HCT116 (cell line): ENCODE results near the gene CD164. TPM values are rescaled to one million over a fixed set of nuclear protein-coding genes. Genes with fewer than 3 reads are reported as not detected.

ENCODE experiments used
- ATAC-seq: fragments of 200-7000 bp; cut with Tn5 transposase; 2 replicates; pipeline ENCODE4 v1.9.1; 2020; ENCODE audit warnings: mild to moderate bottlenecking, moderate library complexity
- BruUV-seq: library from RNA; stranded (reverse); fragments of 400-500 nt; replicated peaks from 2 replicates; lab custom pipeline; 2021; lab: Mats Ljungman, UMichigan
- CTCF ChIA-PET: fragments of 300-600 bp; sonication (Branson Sonifier 250); formaldehyde crosslinking; loops from one replicate; lab custom pipeline; 2021; ENCODE audit warnings: antibody characterized with exemption; lab: Charles Lee
- POLR2A ChIA-PET: fragments of 300-600, 350-600 bp; sonication (Branson Sonifier 250); formaldehyde crosslinking; loops from one replicate; lab custom pipeline; 2021; ENCODE audit warnings: antibody characterized with exemption; lab: Charles Lee
- RAD21 ChIA-PET, 2 experiments: fragments of 300-600 bp; sonication (Branson Sonifier 250); formaldehyde crosslinking; loops; one replicate each; lab custom pipeline; 2023; ENCODE audit warnings: low total read pairs in 2 of 2; ENCODE audit not compliant: uncharacterized antibody in 2 of 2, unreplicated experiment in 2 of 2, low non-redundant PET in 1 of 2; lab: Charles Lee
- DNase-seq: peaks from one replicate; pipeline ENCODE4 v3.0.0-alpha.2; 2010; ENCODE audit warnings: low read depth, low spot score
- H2AFZ ChIP-seq: fragments of 200-600 bp; shearing (Covaris generic), sonication (generic); 2 replicates; pipeline ENCODE4 v1.6.1; 2017; ENCODE audit warnings: low read depth, mixed run types, mixed read lengths, antibody characterized with exemption, low read length; ENCODE audit not compliant: poor library complexity, severe bottlenecking
- H3K27ac ChIP-seq: 2 replicates; pipeline ENCODE4 v1.5.1; 2012; ENCODE audit warnings: low read depth, low read length
- H3K27me3 ChIP-seq: fragments of 200-600 bp; sonication (generic); 2 replicates; pipeline ENCODE4 v1.6.1; 2016; ENCODE audit warnings: mixed run types, low read length, mixed read lengths; ENCODE audit not compliant: insufficient read depth
- H3K36me3 ChIP-seq, 2 experiments: fragments of 200-500 bp in 1 of 2; fragments of 200-600 bp in 1 of 2; sonication (Bioruptor generic) in 1 of 2; sonication (generic) in 1 of 2; 2 replicates each; pipeline versions ENCODE4 v1.5.1 to v1.6.1; 2014 to 2016; ENCODE audit warnings: low read length in 2 of 2, inconsistent platforms in 1 of 2, mixed read lengths in 1 of 2, mixed run types in 1 of 2; ENCODE audit not compliant: insufficient read depth in 2 of 2, control insufficient read depth in 1 of 2
- H3K4me1 ChIP-seq, 2 experiments: fragments of 200-600 bp in 1 of 2; sonication (generic) in 1 of 2; 2 replicates each; pipeline versions ENCODE4 v1.5.1 to v1.6.1; 2012 to 2017; ENCODE audit warnings: low read length in 2 of 2, inconsistent platforms in 1 of 2, mild to moderate bottlenecking in 1 of 2, mixed read lengths in 1 of 2, mixed run types in 1 of 2, moderate library complexity in 1 of 2; ENCODE audit not compliant: insufficient read depth in 2 of 2, control insufficient read depth in 1 of 2
- H3K4me2 ChIP-seq: fragments of 200-600 bp; sonication (generic); 2 replicates; pipeline ENCODE4 v1.6.1; 2017; ENCODE audit warnings: mixed run types, low read length, mixed read lengths
- H3K4me3 ChIP-seq, 2 experiments: fragments of 200-600 bp in 1 of 2; sonication (generic) in 1 of 2; replicated peaks in 1 of 2; 2 replicates each; pipeline ENCODE4 v1.5.1; 2011 to 2016; ENCODE audit warnings: low read length in 2 of 2, control low read depth in 1 of 2, low read depth in 1 of 2, mild to moderate bottlenecking in 1 of 2, mixed read lengths in 1 of 2, mixed run types in 1 of 2
- H3K79me2 ChIP-seq: fragments of 200-600 bp; sonication (generic); 2 replicates; pipeline ENCODE4 v1.6.1; 2017; ENCODE audit warnings: mild to moderate bottlenecking, mixed run types, low read length, moderate library complexity, mixed read lengths; ENCODE audit not compliant: insufficient read depth
- H3K9ac ChIP-seq: fragments of 200-600 bp; sonication (generic); 2 replicates; pipeline ENCODE4 v1.6.1; 2016; ENCODE audit warnings: low read length, mixed read lengths
- H3K9me2 ChIP-seq: fragments of 200-600 bp; sonication (generic), shearing (Covaris generic); 2 replicates; pipeline ENCODE4 v1.6.1; 2017; ENCODE audit warnings: mixed run types, mild to moderate bottlenecking, moderate library complexity; ENCODE audit not compliant: insufficient read depth
- H3K9me3 ChIP-seq, 2 experiments: fragments of 200-500 bp in 1 of 2; fragments of 200-600 bp in 1 of 2; sonication (Bioruptor generic) in 1 of 2; sonication (generic) in 1 of 2; 2 replicates each; pipeline ENCODE4 v1.6.1; 2014 to 2017; ENCODE audit warnings: low read length in 2 of 2, mixed read lengths in 2 of 2, inconsistent platforms in 1 of 2, low read depth in 1 of 2, mild to moderate bottlenecking in 1 of 2, mixed run types in 1 of 2, moderate library complexity in 1 of 2; ENCODE audit not compliant: control insufficient read depth in 1 of 2, insufficient read depth in 1 of 2
- H4K20me1 ChIP-seq: fragments of 200-600 bp; sonication (generic), shearing (Covaris generic); 2 replicates; pipeline ENCODE4 v1.6.1; 2017; ENCODE audit warnings: mixed run types, mild to moderate bottlenecking, moderate library complexity; ENCODE audit not compliant: insufficient read depth
- ATF3 ChIP-seq: IDR thresholded peaks from 2 replicates; pipeline ENCODE4 v1.6.1; 2012
- CBX3 ChIP-seq: IDR thresholded peaks from 2 replicates; pipeline ENCODE4 v1.6.1; 2012; ENCODE audit warnings: low read depth
- CEBPB ChIP-seq: IDR thresholded peaks from 2 replicates; pipeline ENCODE4 v1.6.1; 2012; ENCODE audit warnings: low read depth
- CTCF ChIP-seq, 3 experiments: fragments of 200-600 bp in 1 of 3; sonication (generic) in 1 of 3; IDR thresholded peaks in 2 of 3; conservative IDR thresholded peaks in 1 of 3; 2 replicates each; pipeline ENCODE4 v1.5.1; 2012 to 2017; ENCODE audit warnings: low read depth in 2 of 3, low read length in 2 of 3, antibody characterized with exemption in 1 of 3, borderline replicate concordance in 1 of 3, control low read depth in 1 of 3, mild to moderate bottlenecking in 1 of 3, mixed read lengths in 1 of 3, mixed run types in 1 of 3, moderate library complexity in 1 of 3; ENCODE audit not compliant: insufficient read depth in 1 of 3
- EGR1 ChIP-seq: IDR thresholded peaks from 2 replicates; pipeline ENCODE4 v1.6.1; 2012; ENCODE audit warnings: low read depth
- ELF1 ChIP-seq: IDR thresholded peaks from 2 replicates; pipeline ENCODE4 v1.6.1; 2012; ENCODE audit warnings: low read depth, borderline replicate concordance
- FOSL1 ChIP-seq: IDR thresholded peaks from 2 replicates; pipeline ENCODE4 v1.6.1; 2012; ENCODE audit warnings: low read depth
- JUND ChIP-seq: IDR thresholded peaks from 2 replicates; pipeline ENCODE4 v1.6.1; 2012
- POLR2A ChIP-seq: IDR thresholded peaks from 2 replicates; pipeline ENCODE4 v1.7.0; 2011; ENCODE audit warnings: borderline replicate concordance; ENCODE audit not compliant: insufficient read depth, insufficient read length; ENCODE audit errors: extremely low read depth
- POLR2AphosphoS5 ChIP-seq: IDR thresholded peaks from 2 replicates; pipeline ENCODE4 v1.6.1; 2011; ENCODE audit warnings: mild to moderate bottlenecking, low read depth, low read length, moderate library complexity
- RAD21 ChIP-seq: IDR thresholded peaks from 2 replicates; pipeline ENCODE4 v1.6.1; 2012; ENCODE audit warnings: low read depth, mild to moderate bottlenecking
- SIN3A ChIP-seq: IDR thresholded peaks from 2 replicates; pipeline ENCODE4 v1.6.1; 2012; ENCODE audit warnings: low read depth
- SP1 ChIP-seq: IDR thresholded peaks from 2 replicates; pipeline ENCODE4 v1.6.1; 2012; ENCODE audit warnings: low read depth
- TCF7L2 ChIP-seq: IDR thresholded peaks from 2 replicates; pipeline ENCODE4 v1.7.0; 2011; ENCODE audit warnings: borderline replicate concordance, inconsistent platforms; ENCODE audit not compliant: insufficient read depth, insufficient read length; ENCODE audit errors: extremely low read depth
- YY1 ChIP-seq: IDR thresholded peaks from 2 replicates; pipeline ENCODE4 v1.6.1; 2011; ENCODE audit warnings: low read length, low read depth, moderate library complexity, mild to moderate bottlenecking; ENCODE audit not compliant: insufficient replicate concordance; ENCODE audit errors: extremely low read depth
- ZBTB33 ChIP-seq: IDR thresholded peaks from 2 replicates; pipeline ENCODE4 v1.6.1; 2011; ENCODE audit warnings: mild to moderate bottlenecking, low read length, moderate library complexity; ENCODE audit not compliant: insufficient replicate concordance; ENCODE audit errors: extremely low read depth
- ZFX ChIP-seq: fragments of 450-650 bp; IDR thresholded peaks from 2 replicates; pipeline ENCODE4 v1.6.1; 2017
- intact Hi-C: fragments of 100-400 bp; cut with micrococcal nuclease; formaldehyde crosslinking; loops from 2 replicates; pipeline ENCODE4 v1.10.0; 2022
- total RNA-seq: library from RNA; stranded (reverse); gene quantifications from one replicate; pipeline ENCODE4 v1.2.1, GENCODE V29; 2021; ENCODE audit not compliant: unreplicated experiment
- TF ChIP-seq, protein P1 (sequence below): IDR thresholded peaks from 2 replicates; pipeline ENCODE4 v1.6.1; 2012

Gene CD164
- total RNA-seq, 1 experiment from 2014 or later = 171 TPM

DNA sequence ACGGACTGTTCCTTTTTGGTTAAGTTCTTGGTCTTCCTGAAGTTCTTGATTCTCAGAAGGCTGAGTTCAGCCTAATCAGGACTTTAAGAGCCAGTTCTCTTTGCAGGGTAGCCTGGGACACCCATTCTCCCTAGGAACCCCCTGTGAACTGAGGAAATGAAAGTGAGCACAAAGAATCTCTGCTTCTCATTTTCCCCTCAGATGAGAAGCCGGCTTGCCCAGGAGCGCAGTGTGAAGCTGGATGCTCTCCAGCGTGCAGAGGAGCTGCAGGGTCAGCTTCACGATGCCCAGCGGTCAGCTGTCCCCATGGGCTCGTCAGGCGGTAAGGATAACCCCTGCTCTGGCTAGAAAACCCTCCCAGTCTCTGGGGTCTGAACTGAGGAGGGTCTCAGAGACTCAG lies 34.0 kb downstream of the CD164 start:
- H4K20me1 ChIP-seq = no peaks in the 10 kb centered on the region
- intact Hi-C loops = no loop called here
- ChIA-PET POLR2A (no interaction called here), CTCF (no interaction called here)
- H3K36me3 ChIP-seq = no peaks in the 10 kb centered on the region
- DNase-seq = no peak
- H3K27me3 ChIP-seq = no peaks in the 10 kb centered on the region
- TF ChIP-seq, protein P1, sequence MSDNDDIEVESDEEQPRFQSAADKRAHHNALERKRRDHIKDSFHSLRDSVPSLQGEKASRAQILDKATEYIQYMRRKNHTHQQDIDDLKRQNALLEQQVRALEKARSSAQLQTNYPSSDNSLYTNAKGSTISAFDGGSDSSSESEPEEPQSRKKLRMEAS = no peak
- TF ChIP-seq RAD21 (no peak), EGR1 (no peak), JUND (no peak), FOSL1 (no peak), POLR2A (no peak), YY1 (no peak), ZBTB33 (no peak), ELF1 (no peak), SIN3A (no peak), TCF7L2 (no peak), POLR2AphosphoS5 (no peak), CBX3 (no peak), ATF3 (no peak), ZFX (no peak), CTCF (IDR thresholded peaks at IDR 0.05 in 2 of 3, conservative IDR thresholded peaks at IDR 0.05 in 1 of 3; ENCODE audit: borderline replicate concordance in 1 of 3, insufficient read depth in 1 of 3, low read depth in 2 of 3, low read length in 2 of 3) (no peak), CEBPB (no peak), SP1 (no peak)
- TF ChIP-seq, all 23 proteins: peak for 0
- peaks cover 6 to 11% of the 10 kb centered on the region in 2 experiments; a peak in 2 of 4 replicates for H3K4me1 ChIP-seq
- no peaks in the 10 kb centered on the region for H3K9me2 ChIP-seq
- no peak for ATAC-seq
- H3K79me2 ChIP-seq = no peaks in the 10 kb centered on the region
- RAD21 ChIA-PET = no interaction called here
- H3K4me3 ChIP-seq = no peak overlapping the region
- H3K9me3 ChIP-seq = no peaks in the 10 kb centered on the region
- H2AFZ ChIP-seq = no peak overlapping the region
- no TSS peak for BruUV-seq
- H3K9ac ChIP-seq = no peak overlapping the region
- no peak overlapping the region for H3K27ac ChIP-seq
- H3K4me2 ChIP-seq = no peak overlapping the region
